Limb (tissue), 2 donors: ENCODE measurements around the gene PLCB4.

Experiments used
- DNase-seq, 2 donors: peaks; one replicate each; pipeline ENCODE4 v3.0.0-alpha.2; 2016; ENCODE audit errors: extremely low spot score in 2 of 2

The PLCB4 gene

GRCh38 chr20:9260027-9260426 is 191.1 kb downstream of the PLCB4 start:
- DNase-seq = no peak

DNA sequence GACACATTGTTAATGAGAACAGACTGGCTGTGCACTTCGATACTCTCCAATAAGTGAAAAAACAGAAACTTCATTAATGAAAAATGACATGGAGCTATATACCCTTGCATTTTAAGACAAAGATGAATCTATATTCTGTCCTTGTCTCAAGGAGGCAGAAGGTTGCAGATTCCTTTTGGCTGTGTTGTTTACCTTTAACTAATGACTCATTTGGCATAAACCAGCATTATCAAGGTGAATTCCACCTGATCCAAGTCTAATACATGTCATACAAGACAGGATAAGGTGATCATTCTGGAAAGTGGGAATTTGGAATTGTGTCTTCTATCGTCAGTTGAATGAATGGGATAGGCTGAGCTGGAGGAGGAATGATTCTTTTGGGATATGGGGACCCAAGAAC is 192.9 kb downstream of the PLCB4 start:
- no peak for DNase-seq

DNA sequence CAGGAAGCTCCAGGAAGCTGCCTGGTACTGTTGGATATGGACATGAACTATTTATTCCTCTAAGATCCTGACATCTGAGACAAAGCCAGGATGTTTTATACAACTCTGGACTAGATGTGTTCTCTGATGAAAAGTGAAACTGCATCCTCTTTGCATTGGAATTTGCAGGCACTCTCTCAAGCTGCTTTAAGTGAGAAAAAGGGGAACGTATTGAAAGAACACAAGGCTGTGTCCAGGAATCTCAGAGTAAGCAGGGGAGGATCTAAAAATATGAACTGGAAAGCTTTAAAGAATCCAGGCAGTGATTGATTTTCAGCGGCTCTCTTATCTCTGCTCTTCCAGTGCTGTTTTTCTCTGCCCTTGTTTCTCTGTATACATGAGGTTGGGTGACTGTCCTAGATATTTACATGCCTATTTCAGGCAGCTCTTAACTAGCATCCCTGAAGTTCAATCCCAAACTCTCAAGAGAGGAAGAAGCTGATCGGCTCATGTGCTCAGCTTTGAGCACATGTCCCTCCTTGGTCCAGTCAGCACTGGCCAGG is 193.8 kb downstream of the PLCB4 start:
- no peak for DNase-seq

DNA sequence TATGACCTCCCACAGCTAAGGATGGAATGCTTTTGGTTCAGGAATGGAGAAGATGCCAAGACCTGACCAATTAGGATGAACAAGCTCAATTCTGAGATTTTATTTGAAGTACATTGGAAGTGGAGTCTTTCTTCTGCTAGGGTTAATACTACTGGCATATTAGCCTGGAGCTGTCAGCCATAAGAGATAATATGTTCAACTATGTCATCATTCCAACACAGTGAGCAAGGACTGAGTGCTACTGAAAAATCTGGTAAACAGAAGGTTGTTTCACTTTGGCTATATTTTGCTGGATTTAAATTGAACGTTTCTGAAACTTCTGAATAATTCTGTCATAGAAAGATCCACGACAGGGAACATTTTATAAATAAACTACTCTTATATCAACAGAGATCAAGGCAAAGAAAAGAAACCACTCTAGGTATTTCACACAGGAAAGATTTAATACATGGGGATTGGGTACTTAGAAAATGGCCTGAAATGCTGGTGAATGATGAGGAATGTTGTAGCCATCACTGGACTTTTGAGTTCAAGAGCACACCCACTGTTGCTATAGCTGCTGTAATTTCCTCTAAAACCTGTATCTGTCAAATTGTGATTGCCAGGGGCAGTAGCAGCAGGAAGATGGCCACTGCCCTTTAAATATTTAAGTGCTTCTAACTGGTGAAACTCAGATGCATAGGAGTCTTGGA is 200.5 kb downstream of the PLCB4 start:
- no peak for DNase-seq

DNA sequence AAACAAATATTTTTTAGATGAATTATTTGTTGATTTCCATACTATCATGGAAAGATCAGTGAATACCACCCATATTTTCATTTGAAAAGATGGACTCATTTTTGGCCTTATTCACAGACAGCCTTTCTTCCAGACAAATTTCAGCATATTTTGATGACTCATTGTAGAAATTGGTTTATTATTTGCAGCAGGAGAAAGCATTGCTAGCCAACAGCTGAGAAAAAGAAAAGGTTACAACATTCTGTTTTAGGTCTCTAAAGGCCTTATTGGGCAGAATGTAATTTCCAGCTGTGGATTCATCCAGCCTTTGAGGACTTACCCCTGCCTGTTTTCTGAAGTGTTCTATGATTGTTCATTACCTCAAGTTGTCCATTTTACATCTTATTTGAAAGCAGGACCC is 201.9 kb downstream of the PLCB4 start:
- DNase-seq = peak in 1 of 2 donors; percentile 38

DNA sequence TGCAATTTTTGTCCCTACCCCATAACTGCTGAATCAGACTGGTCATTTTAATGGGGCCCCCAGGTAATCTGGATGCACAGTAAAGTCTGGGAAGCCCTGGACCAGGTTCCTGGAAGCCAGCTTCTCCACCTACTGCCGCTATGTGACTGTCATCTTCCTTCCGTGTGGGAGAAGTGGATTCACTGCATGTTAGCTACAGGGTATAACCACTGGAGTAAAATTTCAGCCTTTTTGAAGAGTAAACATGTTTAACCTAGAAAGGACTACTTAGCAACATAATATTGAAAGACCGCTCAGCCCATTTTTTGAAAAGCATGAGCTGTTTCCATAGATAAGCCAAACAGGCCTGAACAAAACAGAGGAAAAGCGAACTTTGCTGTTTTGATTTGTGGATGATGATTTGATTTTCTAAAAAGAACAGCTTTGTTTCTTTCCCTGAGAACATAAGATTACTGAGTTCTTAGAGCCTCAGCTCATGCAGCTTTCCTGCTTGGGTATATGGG is 208.1 kb downstream of the PLCB4 start:
- no peak for DNase-seq

DNA sequence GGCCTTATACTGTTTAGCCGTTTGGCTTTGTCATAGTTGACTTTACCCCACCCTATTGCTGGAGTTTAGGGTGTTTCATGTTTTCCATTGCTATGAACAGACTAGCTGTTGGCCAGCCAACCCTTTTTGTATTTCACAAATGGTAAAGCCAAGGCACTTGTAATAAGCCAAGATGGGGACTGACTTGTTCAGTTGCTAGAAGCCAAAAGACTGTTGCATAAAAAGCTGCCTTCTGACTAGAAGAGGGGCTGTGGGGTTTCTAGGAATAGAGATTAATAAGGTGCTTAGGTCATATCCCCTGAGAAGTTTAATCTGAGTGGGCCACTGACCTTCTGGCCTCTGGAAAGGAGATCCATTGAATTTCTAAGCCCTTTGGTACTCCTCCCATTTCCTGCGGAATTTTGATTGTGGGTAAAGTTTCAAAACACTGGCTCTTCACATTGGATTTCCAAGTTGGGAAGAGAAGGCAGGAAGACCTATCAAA is 211.1 kb downstream of the PLCB4 start:
- DNase-seq = no peak

GRCh38 chr20:9280666-9281065 is 211.8 kb downstream of the PLCB4 start:
- DNase-seq = peak in 1 of 2 donors; percentile 36

GRCh38 chr20:9281803-9282202 is 212.9 kb downstream of the PLCB4 start:
- peak in 1 of 2 donors; percentile 34 for DNase-seq

- DNase-seq = no peak
These were observed 216.7 kb downstream of the PLCB4 start for GRCh38 chr20:9285617-9286016.

DNA sequence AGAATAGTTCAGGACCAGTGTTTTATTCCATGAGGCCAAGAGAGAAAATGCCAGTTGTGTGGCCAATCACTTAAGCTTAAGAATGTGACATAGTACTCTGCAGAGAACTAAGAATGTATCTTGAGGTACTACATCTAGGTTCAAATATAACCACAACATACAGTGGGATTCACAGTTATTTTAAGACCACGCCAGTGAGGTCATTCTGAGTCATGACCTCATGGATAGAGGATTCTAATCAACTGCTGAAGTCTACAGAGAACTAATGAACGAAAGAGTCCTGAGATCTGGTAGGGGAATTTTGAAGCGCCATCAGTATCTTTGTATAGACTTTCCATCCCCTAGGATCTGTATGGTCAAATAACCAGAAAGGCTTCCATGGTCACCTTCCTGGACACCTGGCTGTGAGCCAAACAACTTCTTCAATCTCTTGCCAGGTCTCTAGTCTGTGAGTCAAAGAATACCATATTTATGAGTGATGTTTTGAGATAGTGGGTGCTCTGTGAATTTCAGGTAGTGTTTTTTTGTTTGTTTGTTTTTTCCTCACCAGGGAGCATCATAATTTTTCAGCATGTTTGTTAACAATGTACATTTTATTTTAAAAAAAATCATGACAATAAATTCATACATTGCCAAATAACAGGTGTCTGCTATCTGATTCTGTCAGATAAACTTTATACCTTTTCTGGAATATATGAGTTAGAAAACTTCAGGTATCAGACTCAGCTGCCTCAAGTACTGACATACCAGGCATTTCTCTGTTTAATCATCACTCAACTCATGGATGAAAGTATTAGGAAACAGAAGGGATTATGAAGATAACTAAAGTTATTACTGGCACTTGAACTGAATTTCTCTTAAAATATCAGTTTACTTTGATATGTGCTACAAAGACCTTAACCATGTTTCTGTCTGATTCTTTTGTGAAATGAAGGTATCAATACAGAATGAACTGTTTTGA is 217.9 kb downstream of the PLCB4 start:
- no peak for DNase-seq

GRCh38 chr20:9287826-9288225 is 218.9 kb downstream of the PLCB4 start:
- DNase-seq = no peak

DNA sequence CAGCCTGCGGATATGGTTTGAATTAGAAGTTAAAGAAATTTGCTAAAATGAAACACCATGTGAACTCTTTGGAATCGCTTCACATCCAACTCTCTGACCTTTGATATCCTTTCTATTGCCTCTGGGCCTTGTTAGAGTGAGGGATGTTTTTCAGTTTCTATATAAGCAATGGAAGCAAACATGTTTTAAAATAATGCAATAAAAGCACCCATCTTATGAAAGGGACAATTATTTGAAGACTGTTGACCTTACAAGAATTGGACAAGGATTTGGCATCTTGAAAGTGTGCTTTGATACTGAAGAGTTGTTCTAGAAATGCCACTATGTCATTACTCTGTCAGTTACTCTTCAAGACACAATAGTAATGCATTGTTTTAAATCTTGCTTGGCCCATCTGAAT is 221.4 kb downstream of the PLCB4 start:
- DNase-seq = no peak

DNA sequence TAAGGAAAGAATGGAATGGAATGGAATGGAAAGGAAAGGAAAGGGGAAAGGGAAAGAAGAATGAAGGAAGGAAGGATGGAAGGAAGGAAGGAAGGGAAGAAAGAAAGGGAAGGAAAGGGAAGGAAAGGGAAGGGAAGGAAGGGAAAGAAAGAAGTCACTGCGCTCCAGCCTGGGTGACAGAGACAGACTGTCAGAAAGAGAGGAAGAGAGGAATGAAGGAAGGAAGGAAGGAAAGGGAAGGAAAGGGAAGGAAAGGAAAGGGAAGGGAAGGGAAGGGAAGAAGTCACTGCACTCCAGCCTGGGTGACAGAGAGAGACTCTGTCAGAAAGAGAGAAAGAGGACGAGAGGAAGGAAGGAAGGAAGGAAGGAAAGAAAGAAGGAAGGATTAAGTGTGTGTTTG is 224.3 kb downstream of the PLCB4 start:
- no peak for DNase-seq

- no peak for DNase-seq
These were observed 225.2 kb downstream of the PLCB4 start for GRCh38 chr20:9294041-9294440.

GRCh38 chr20:9298906-9299305 is 230.0 kb downstream of the PLCB4 start:
- DNase-seq = peak in 1 of 2 donors; percentile 10

DNA sequence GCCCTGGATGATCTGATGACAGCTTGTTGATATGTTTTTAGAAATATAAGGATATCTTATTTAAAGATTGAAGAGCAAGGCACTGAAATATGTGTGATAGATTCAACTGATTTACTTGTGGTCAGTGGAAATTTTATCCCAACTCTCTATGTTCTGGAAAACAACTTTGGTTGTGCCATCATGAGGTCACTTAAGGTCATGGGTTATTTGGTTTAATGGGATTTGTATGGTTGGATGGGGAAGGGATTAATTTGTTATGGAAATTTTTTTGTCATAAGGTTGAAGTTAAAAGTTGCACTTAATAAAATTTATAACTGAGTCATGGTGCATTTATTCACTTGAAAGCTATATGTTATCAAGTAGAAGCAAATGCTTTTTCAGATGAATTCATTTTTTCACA is 231.2 kb downstream of the PLCB4 start:
- DNase-seq = no peak

DNA sequence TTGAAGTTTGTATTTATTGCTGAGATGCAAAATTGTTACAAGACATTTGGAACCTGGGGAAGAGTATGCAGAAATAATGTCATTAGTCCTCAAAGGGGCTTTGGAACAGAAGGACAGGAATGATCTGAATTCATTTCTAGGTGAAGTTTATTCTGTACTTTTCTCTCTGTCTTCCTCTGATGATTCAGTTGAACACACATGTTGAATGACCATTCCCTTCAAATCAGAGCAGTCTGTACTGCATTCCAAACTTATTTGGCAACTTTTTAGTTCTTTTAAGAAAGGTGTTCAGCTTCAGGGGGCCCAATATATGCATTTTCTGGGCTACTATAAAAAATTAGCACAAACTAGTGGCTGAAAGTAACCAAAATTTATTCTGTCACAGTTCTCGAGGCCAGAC is 231.6 kb downstream of the PLCB4 start:
- DNase-seq = no peak

DNA sequence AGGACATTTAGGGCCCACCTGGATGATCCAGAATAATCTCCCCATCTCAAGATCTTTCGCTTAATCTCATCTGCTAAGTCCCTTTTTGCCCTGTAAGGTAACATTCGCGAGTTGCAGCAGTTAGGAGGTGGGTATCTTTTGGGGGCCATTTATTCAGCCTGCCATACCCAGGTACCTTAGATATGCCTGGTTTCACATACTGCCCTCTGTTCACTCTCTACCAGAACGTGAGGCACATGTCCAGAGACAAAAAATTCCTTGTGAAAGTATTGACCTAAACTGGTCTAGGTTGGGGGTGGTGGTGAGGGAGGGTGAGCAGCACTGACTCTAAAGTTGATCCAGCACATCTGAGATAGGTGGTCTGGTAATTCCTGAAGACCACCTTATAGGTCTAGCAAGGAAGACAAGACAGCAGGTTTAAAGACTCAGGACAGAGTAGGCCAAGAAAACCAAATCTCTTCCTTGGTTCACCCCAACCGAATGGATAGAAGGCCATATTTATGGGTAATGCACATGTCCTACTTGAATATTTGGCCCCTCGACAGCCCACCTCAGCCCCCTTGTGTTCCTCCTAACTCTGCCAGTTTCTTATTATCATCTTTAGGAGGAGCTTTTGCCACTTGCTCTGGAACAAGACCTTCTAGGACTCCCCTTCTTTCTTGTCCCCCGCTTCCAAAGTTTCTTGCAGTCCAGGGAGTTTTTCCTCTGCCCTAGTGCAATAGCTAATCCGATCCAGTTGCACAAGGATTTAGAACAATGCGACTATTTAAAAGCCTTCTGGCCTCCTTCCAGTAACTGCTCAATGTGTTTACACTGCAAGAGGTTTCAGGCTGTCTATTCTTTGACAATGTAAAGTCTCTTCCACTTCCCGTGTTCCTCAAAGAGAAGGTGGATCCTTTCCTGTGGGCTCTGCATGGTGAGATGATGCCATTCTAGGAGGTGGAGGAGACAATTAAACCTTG is 232.5 kb downstream of the PLCB4 start:
- DNase-seq = peak in 1 of 2 donors; percentile 67

DNA sequence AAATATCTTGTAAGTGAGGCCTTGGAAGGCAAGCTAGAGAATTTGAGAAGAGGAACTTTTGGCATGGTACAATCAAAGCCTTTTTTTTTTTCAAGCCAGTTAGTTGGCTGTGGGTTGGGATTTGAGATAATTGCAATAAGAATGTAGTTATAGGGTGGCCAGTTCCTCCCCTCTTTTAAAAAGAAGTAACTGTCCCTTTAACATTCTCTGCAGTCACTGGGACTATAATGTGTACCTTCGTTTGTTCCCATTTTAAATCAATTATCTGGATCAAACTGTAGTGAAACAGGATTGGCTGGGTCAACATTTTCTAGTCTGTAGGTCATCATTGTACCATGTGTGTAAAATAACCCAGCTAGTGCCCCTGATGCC is 233.2 kb downstream of the PLCB4 start:
- DNase-seq = no peak

DNA sequence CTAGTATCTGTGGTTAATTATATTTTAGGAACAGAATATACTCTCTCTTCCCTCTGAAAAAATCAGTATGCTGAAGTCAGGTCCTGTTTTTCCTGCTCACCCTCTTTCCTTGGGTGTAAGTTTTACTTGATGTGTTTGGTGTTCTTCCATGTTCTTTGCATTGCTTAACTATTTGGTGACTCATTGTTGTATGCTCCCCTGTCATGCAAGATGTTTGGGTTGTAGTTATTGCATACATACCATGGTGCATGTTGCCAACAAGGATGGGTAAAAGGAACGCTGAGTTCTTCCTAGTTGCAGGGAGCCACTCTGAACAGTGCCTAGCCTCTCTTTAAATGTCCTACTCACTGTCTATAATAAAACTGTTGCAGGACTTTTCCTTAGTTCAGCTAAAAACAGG is 237.6 kb downstream of the PLCB4 start:
- DNase-seq = no peak
